Measurements from ENCODE around the gene PODXL. TPM values are rescaled to one million over a fixed set of nuclear protein-coding genes. Genes with fewer than 3 reads are reported as not detected.

PODXL gene
- total RNA-seq, 4 donors from 2014 or later: 24.5 to 40.3 (median 31.3) TPM

DNA sequence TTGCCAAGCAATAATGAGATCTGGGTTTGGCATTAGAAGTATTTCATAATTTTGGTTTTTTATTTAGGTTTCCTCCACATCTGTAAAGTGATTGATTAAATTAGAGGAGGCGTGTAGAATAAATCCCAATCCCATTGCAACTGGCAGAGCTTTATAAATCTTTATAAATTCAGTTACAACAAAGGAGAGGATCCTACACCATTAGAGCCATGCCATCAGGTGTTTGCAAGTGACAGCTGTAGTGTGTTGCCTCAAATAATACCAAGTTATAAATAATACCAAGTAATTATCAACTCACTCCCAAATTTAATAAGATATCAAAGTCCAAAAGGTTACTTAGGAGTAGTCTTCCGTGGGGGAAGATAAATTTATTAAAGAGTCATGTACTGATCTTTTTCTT lies 62.2 kb downstream of the PODXL start:
- H3K36me3 ChIP-seq: peaks cover 0 to 31% (median 21%) of the 10 kb centered on the region in 4 donors
- intact Hi-C loops (cut with DNase I): no loop called here
- DNase-seq (ENCODE audit: extremely low spot score): no peak
- no peak overlapping the region for H3K27ac ChIP-seq (replicated peaks in 1 of 4)
- TF ChIP-seq POLR2A (IDR thresholded peaks at IDR 0.05; ENCODE audit: low read depth) (no peak), POLR2AphosphoS5 (IDR thresholded peaks at IDR 0.05) (no peak), EP300 (IDR thresholded peaks at IDR 0.05) (no peak)
- TF ChIP-seq, protein P1, sequence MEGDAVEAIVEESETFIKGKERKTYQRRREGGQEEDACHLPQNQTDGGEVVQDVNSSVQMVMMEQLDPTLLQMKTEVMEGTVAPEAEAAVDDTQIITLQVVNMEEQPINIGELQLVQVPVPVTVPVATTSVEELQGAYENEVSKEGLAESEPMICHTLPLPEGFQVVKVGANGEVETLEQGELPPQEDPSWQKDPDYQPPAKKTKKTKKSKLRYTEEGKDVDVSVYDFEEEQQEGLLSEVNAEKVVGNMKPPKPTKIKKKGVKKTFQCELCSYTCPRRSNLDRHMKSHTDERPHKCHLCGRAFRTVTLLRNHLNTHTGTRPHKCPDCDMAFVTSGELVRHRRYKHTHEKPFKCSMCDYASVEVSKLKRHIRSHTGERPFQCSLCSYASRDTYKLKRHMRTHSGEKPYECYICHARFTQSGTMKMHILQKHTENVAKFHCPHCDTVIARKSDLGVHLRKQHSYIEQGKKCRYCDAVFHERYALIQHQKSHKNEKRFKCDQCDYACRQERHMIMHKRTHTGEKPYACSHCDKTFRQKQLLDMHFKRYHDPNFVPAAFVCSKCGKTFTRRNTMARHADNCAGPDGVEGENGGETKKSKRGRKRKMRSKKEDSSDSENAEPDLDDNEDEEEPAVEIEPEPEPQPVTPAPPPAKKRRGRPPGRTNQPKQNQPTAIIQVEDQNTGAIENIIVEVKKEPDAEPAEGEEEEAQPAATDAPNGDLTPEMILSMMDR (IDR thresholded peaks at IDR 0.05): no peak
- no peaks in the 10 kb centered on the region for H3K27me3 ChIP-seq
- no peak overlapping the region for H3K4me3 ChIP-seq
- 96% methylated on average over 2 of the region's 2 CpGs for WGBS
- no peaks in the 10 kb centered on the region for H3K9me3 ChIP-seq
- peaks cover 6 to 20% (median 7%) of the 10 kb centered on the region in 4 donors for H3K4me1 ChIP-seq

- TF ChIP-seq EP300 (IDR thresholded peaks at IDR 0.05) (no peak), POLR2A (IDR thresholded peaks at IDR 0.05; ENCODE audit: low read depth) (no peak)
Observed at GRCh38 chr7:131493581-131493980, 62.8 kb downstream of the PODXL start.

GRCh38 chr7:131493081-131493480 lies 63.3 kb downstream of the PODXL start:
- Histone ChIP-seq H3K4me1 (peaks cover 6 to 14% (median 7%) of the 10 kb centered on the region in 4 donors), H3K9me3 (no peaks in the 10 kb centered on the region), H3K27me3 (no peaks in the 10 kb centered on the region), H3K36me3 (peaks cover 0 to 27% (median 14%) of the 10 kb centered on the region in 4 donors), H3K27ac (replicated peaks in 1 of 4) (no peak overlapping the region), H3K4me3 (no peak overlapping the region)
- 87% methylated on average over 2 of the region's 2 CpGs for WGBS
- TF ChIP-seq, protein P1 (IDR thresholded peaks at IDR 0.05): no peak
- TF ChIP-seq EP300 (IDR thresholded peaks at IDR 0.05): no peak
- no peak for TF ChIP-seq POLR2A (IDR thresholded peaks at IDR 0.05; ENCODE audit: low read depth)
- no peak for TF ChIP-seq POLR2AphosphoS5 (IDR thresholded peaks at IDR 0.05)
- DNase-seq (ENCODE audit: extremely low spot score): no peak
- intact Hi-C loops (cut with DNase I): no loop called here

More at GRCh38 chr7:131493581-131493980, 62.8 kb downstream of the PODXL start:
- Histone ChIP-seq H3K27ac (replicated peaks in 1 of 4) (no peak overlapping the region), H3K9me3 (no peaks in the 10 kb centered on the region), H3K27me3 (no peaks in the 10 kb centered on the region), H3K4me3 (no peak overlapping the region), H3K36me3 (peaks cover 0 to 32% (median 16%) of the 10 kb centered on the region in 4 donors), H3K4me1 (peaks cover 6 to 19% (median 7%) of the 10 kb centered on the region in 4 donors)
- no peak for DNase-seq (ENCODE audit: extremely low spot score)
- intact Hi-C loops (cut with DNase I): no loop called here

- H3K27me3 ChIP-seq: no peaks in the 10 kb centered on the region
- no peaks in the 10 kb centered on the region for H3K9me3 ChIP-seq
- no peak overlapping the region for H3K4me3 ChIP-seq
- H3K27ac ChIP-seq (replicated peaks in 1 of 4): no peak overlapping the region
- intact Hi-C loops (cut with DNase I): no loop called here
- no peak for DNase-seq (ENCODE audit: extremely low spot score)
- TF ChIP-seq POLR2AphosphoS5 (IDR thresholded peaks at IDR 0.05) (no peak), EP300 (IDR thresholded peaks at IDR 0.05) (no peak), POLR2A (IDR thresholded peaks at IDR 0.05; ENCODE audit: low read depth) (no peak)
- TF ChIP-seq, protein P1 (IDR thresholded peaks at IDR 0.05): no peak
- peaks cover 0 to 18% (median 17%) of the 10 kb centered on the region in 4 donors for H3K4me1 ChIP-seq
- WGBS: 90% methylated on average over 4 of the region's 4 CpGs
- H3K36me3 ChIP-seq: peaks cover 0 to 19% (median 3%) of the 10 kb centered on the region in 4 donors
Observed at GRCh38 chr7:131489881-131490280, 66.5 kb downstream of the PODXL start.

- intact Hi-C loops (cut with DNase I): no loop called here
- TF ChIP-seq, protein P1 (IDR thresholded peaks at IDR 0.05): no peak
- TF ChIP-seq POLR2AphosphoS5 (IDR thresholded peaks at IDR 0.05) (no peak), POLR2A (IDR thresholded peaks at IDR 0.05; ENCODE audit: low read depth) (no peak), EP300 (IDR thresholded peaks at IDR 0.05) (no peak)
- no peaks in the 10 kb centered on the region for H3K27me3 ChIP-seq
- no peak overlapping the region for H3K4me3 ChIP-seq
- H3K36me3 ChIP-seq: peaks cover 0 to 19% (median 3%) of the 10 kb centered on the region in 4 donors
- 85% methylated on average over 1 of the region's 1 CpG for WGBS
- H3K9me3 ChIP-seq: no peaks in the 10 kb centered on the region
- H3K27ac ChIP-seq (replicated peaks in 1 of 4): no peak overlapping the region
- no peak for DNase-seq (ENCODE audit: extremely low spot score)
- H3K4me1 ChIP-seq: peaks cover 0 to 18% (median 18%) of the 10 kb centered on the region in 4 donors
Observed at GRCh38 chr7:131489196-131489595, 67.2 kb downstream of the PODXL start.

All from esophagus muscularis mucosa (tissue), 4 donors.